WI38 (cell line): ENCODE results near the gene SERPINA10.

Source experiments
- H3K4me3 ChIP-seq: 2 replicates; pipeline ENCODE4 v1.5.1; 2011; ENCODE audit warnings: low read depth, mild to moderate bottlenecking, control low read depth, low read length
- CTCF ChIP-seq: IDR thresholded peaks from 2 replicates; pipeline ENCODE4 v1.5.1; 2012; ENCODE audit warnings: low read depth, mild to moderate bottlenecking, control low read depth, low read length

SERPINA10 gene

GRCh38 chr14:94291906-94292525 is 1.1 kb downstream of the SERPINA10 start:
- H3K4me3 ChIP-seq: no peak overlapping the region
- TF ChIP-seq CTCF: no peak

- no peak overlapping the region for H3K4me3 ChIP-seq
- TF ChIP-seq CTCF: no peak
Measured at GRCh38 chr14:94291159-94291905, 1.7 kb downstream of the SERPINA10 start.

- no peak overlapping the region for H3K4me3 ChIP-seq
- no peak for TF ChIP-seq CTCF
Measured at GRCh38 chr14:94290197-94290596, 2.9 kb downstream of the SERPINA10 start.

GRCh38 chr14:94288610-94289465 is 4.2 kb downstream of the SERPINA10 start:
- TF ChIP-seq CTCF: no peak
- no peak overlapping the region for H3K4me3 ChIP-seq

- no peak overlapping the region for H3K4me3 ChIP-seq
- no peak for TF ChIP-seq CTCF
Measured at GRCh38 chr14:94285158-94285557, 7.9 kb downstream of the SERPINA10 start.

GRCh38 chr14:94284221-94284620 is 8.8 kb downstream of the SERPINA10 start:
- TF ChIP-seq CTCF: no peak
- H3K4me3 ChIP-seq: no peak overlapping the region
